ENCODE measurements around the gene ALAD.

ALAD gene

GRCh38 chr9:113341712-113342410, 59.2 kb downstream of the ALAD start:
- H3K9me3 ChIP-seq (ENCODE audit: insufficient read depth, low read length), result no peaks in the 10 kb centered on the region
- H2AFZ ChIP-seq (ENCODE audit: low read depth, low read length, severe bottlenecking), result no peak overlapping the region
- TF ChIP-seq EZH2phosphoT487 (conservative IDR thresholded peaks at IDR 0.05; ENCODE audit: low read length), result no peak
- TF ChIP-seq, protein P1, sequence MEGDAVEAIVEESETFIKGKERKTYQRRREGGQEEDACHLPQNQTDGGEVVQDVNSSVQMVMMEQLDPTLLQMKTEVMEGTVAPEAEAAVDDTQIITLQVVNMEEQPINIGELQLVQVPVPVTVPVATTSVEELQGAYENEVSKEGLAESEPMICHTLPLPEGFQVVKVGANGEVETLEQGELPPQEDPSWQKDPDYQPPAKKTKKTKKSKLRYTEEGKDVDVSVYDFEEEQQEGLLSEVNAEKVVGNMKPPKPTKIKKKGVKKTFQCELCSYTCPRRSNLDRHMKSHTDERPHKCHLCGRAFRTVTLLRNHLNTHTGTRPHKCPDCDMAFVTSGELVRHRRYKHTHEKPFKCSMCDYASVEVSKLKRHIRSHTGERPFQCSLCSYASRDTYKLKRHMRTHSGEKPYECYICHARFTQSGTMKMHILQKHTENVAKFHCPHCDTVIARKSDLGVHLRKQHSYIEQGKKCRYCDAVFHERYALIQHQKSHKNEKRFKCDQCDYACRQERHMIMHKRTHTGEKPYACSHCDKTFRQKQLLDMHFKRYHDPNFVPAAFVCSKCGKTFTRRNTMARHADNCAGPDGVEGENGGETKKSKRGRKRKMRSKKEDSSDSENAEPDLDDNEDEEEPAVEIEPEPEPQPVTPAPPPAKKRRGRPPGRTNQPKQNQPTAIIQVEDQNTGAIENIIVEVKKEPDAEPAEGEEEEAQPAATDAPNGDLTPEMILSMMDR (IDR thresholded peaks at IDR 0.05; ENCODE audit: insufficient read depth, low read length, poor library complexity, severe bottlenecking), result no peak
- H3K4me2 ChIP-seq (ENCODE audit: low read depth, low read length, poor library complexity, severe bottlenecking), result no peak overlapping the region
- no peak overlapping the region for H3K9ac ChIP-seq (ENCODE audit: low read length)
- no peaks in the 10 kb centered on the region for H3K36me3 ChIP-seq (ENCODE audit: low read length)
- H4K20me1 ChIP-seq (ENCODE audit: low read depth, low read length), result no peaks in the 10 kb centered on the region
- no peaks in the 10 kb centered on the region for H3K79me2 ChIP-seq (ENCODE audit: insufficient read depth, low read length)
- H3K27ac ChIP-seq (ENCODE audit: low read depth, low read length), result no peak overlapping the region
- H3K9me2 ChIP-seq (replicated peaks; ENCODE audit: insufficient read depth, low read length), result no peaks in the 10 kb centered on the region
- H3K4me3 ChIP-seq (ENCODE audit: insufficient read depth, low read length, poor library complexity, severe bottlenecking), result no peak overlapping the region
- no peaks in the 10 kb centered on the region for H3F3A ChIP-seq (ENCODE audit: insufficient read depth)
- H3K27me3 ChIP-seq (ENCODE audit: low read length), result no peaks in the 10 kb centered on the region

DNA sequence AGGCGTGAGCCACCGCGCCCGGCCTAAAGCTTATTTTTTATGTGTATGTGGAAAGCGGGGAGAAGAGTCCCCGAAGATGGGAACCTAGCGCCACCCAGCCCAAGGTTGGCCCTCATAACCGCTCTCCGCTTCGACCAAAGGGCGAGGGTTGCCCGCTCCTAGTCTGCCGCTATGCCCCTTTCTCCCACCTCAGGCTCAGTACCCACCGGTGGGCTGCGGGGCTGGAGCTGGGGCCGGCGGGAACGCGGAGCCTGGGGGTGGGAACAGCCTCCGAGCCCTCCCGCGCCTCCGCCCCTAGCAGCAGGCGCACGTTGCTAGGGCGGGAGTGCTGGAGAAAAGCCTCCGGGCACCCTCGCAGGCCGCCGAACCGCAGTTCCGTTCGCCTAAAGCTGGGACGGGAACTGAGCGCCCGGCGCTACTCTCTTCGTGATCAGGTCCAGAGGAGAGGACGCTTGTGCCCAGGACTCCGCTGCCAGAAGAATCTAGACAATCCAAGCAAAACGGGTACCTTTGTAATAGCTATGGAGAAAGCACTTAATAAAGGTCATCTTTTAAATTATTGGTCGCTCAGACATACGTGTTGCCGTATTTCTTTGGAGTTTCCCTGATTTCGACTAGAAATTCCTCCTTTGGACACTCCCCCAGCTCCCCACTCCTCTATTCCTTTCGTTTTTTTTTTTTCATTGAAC, 60.9 kb downstream of the ALAD start, which contains the start of gene WDR31:
WDR31 (minus strand) TSS at position 265 of the 689 bp plus-strand sequence. CDS start 8,253 bp downstream, outside the sequence.
- Histone ChIP-seq H4K20me1 (ENCODE audit: low read depth, low read length) (no peaks in the 10 kb centered on the region), H3F3A (ENCODE audit: insufficient read depth) (no peaks in the 10 kb centered on the region), H3K9me3 (ENCODE audit: insufficient read depth, low read length) (no peaks in the 10 kb centered on the region), H3K4me2 (ENCODE audit: low read depth, low read length, poor library complexity, severe bottlenecking) (peak within 1 kb of the TSS; percentile 57), H2AFZ (ENCODE audit: low read depth, low read length, severe bottlenecking) (peak within 1 kb of the TSS; percentile 94), H3K9me2 (replicated peaks; ENCODE audit: insufficient read depth, low read length) (no peaks in the 10 kb centered on the region), H3K27me3 (ENCODE audit: low read length) (no peaks in the 10 kb centered on the region), H3K4me3 (ENCODE audit: insufficient read depth, low read length, poor library complexity, severe bottlenecking) (peak within 1 kb of the TSS; percentile 74), H3K36me3 (ENCODE audit: low read length) (no peaks in the 10 kb centered on the region), H3K79me2 (ENCODE audit: insufficient read depth, low read length) (no peaks in the 10 kb centered on the region), H3K9ac (ENCODE audit: low read length) (peak within 1 kb of the TSS; percentile 59), H3K27ac (ENCODE audit: low read depth, low read length) (no peak within 1 kb of the TSS)
- TF ChIP-seq EZH2phosphoT487 (conservative IDR thresholded peaks at IDR 0.05; ENCODE audit: low read length), result no peak
- TF ChIP-seq, protein P1 (IDR thresholded peaks at IDR 0.05; ENCODE audit: insufficient read depth, low read length, poor library complexity, severe bottlenecking), result no peak

GRCh38 chr9:113337714-113338113, 63.4 kb downstream of the ALAD start:
- H4K20me1 ChIP-seq (ENCODE audit: low read depth, low read length), result no peaks in the 10 kb centered on the region
- no peak overlapping the region for H3K27ac ChIP-seq (ENCODE audit: low read depth, low read length)
- H3K9me3 ChIP-seq (ENCODE audit: insufficient read depth, low read length), result no peaks in the 10 kb centered on the region
- no peak overlapping the region for H2AFZ ChIP-seq (ENCODE audit: low read depth, low read length, severe bottlenecking)
- H3K9me2 ChIP-seq (replicated peaks; ENCODE audit: insufficient read depth, low read length), result no peaks in the 10 kb centered on the region
- no peak overlapping the region for H3K4me2 ChIP-seq (ENCODE audit: low read depth, low read length, poor library complexity, severe bottlenecking)
- TF ChIP-seq, protein P1 (IDR thresholded peaks at IDR 0.05; ENCODE audit: insufficient read depth, low read length, poor library complexity, severe bottlenecking), result no peak
- TF ChIP-seq EZH2phosphoT487 (conservative IDR thresholded peaks at IDR 0.05; ENCODE audit: low read length), result no peak
- no peak overlapping the region for H3K4me3 ChIP-seq (ENCODE audit: insufficient read depth, low read length, poor library complexity, severe bottlenecking)
- no peaks in the 10 kb centered on the region for H3K79me2 ChIP-seq (ENCODE audit: insufficient read depth, low read length)
- no peak overlapping the region for H3K9ac ChIP-seq (ENCODE audit: low read length)
- no peaks in the 10 kb centered on the region for H3K27me3 ChIP-seq (ENCODE audit: low read length)
- H3F3A ChIP-seq (ENCODE audit: insufficient read depth), result no peaks in the 10 kb centered on the region
- H3K36me3 ChIP-seq (ENCODE audit: low read length), result no peaks in the 10 kb centered on the region

All from SU-DHL-6 (cell line).